GM19324 (cell line): ENCODE results near the gene MAP4K5.
A peak's percentile ranks its signal among the peaks of the same experiment; 100 is the strongest.
"Not testable (repeated sequence)": the region's sequence is repeated elsewhere in the genome, so short reads cannot be mapped to it uniquely, and the experiment has no call there.

Experiments
- ATAC-seq: cut with Tn5 transposase; IDR thresholded peaks from one replicate; pipeline ENCODE4 v1.9.1; 2021; ENCODE audit warnings: mild to moderate bottlenecking, moderate library complexity; ENCODE audit not compliant: unreplicated experiment, low FRiP score

MAP4K5 gene

DNA sequence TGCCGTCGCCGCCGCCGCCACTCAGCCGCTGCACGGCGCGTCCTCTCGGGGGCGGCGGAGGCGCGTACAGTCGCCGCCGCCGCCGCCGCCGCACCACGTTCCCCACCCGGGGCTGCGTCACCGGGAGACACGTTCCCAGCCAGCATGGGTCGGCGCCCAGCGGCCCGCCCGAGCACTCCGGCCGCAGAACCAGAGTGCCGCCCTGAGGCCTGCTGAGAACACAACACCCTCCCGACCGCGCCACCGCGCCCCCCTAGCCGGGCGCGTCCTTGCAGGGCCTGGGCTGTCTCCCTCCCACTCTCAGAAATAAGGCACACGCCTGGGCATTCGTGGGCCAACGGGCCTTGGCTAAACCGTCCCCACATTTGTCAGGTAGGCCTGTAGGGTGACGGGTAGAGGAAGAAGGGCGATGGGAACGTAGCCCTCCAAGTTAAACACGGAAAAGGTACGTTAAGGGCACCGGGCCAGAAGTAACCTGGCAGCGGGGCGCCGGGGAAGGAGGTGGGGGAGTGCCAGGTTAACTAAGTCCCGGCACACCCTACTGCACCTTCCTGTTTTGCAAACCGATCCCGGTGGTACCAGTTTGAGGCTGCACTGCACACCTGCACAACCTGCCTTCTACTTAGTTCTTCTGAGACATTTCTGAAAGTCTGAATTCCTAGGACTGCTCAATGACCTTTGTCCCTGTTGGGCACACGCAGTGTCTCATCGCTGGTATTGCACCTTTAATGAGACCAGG is at the start of gene MAP4K5:
Gene MAP4K5, minus strand, starts transcription at position 68 of the 739 bp plus-strand sequence. CDS start 520 bp downstream, outside the sequence.
- ATAC-seq, result peak; percentile 95

DNA sequence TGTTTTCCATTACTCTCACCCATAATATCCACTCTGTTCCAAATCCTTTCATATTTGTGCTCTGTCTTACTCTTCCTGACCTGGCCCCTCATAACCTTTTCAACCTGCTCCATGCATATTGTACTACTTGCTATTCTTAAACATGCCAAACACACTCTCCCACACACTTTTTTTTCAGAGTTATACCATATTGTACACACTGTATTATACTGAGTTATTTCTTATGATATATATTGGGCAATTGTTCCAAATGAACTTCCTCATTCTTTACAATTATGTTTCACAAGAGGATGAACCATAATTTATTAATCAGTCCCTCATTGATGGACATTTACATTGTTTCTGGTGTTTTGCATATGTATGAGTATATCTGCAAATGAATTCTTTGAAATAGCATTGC is 46.1 kb upstream of the MAP4K5 start:
- no peak for ATAC-seq

DNA sequence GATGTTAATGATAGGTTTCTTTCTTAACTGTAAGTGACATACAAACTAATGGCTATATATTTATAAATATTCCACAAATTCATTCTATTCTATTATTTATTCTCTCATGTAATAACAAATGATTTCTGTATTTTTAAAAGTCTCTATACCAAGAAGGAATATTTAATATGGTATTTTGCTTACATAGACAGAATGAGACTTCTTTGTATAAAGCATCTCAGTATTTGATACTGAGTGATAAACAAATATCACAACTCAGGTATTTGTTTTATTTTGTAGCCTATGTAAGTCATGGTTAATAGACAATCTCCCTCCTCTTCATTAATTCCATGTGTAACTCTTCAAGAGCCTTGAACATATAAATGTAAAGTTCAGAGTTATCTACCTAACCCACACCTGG is 45.6 kb upstream of the MAP4K5 start:
- no peak for ATAC-seq

DNA sequence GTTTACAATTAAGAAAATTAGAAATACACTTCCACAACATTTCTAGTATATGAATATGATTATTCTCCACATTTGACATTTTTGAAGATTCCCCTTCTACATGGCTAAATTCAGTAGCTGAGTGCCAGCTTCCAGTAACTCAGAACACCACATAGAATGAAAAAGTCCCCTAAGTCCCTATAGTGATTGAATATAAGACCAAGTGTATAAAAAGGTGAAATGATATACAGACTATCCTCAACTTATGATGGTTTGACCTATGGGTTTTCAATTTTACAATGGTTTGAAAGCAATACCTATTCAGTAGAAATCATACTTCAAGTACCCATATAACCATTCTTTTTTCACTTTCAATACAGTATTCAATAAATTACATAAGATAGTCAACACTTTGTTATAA is 43.4 kb upstream of the MAP4K5 start:
- ATAC-seq, result no peak

GRCh38 chr14:50573862-50574261 is 41.5 kb upstream of the MAP4K5 start:
- ATAC-seq, result no peak

- ATAC-seq, result no peak
Observed at GRCh38 chr14:50569714-50570274, 37.4 kb upstream of the MAP4K5 start.

- no peak for ATAC-seq
Observed at GRCh38 chr14:50562841-50563240, 30.5 kb upstream of the MAP4K5 start.

- ATAC-seq, result no peak
Observed at GRCh38 chr14:50560931-50561285, 28.5 kb upstream of the MAP4K5 start.

GRCh38 chr14:50559990-50560930 is 27.9 kb upstream of the MAP4K5 start, which contains the start of gene ATL1:
TSS of gene ATL1 (plus strand) at chr14:50560145. CDS start at chr14:50560266, 121 bp downstream.
- no peak for ATAC-seq

DNA sequence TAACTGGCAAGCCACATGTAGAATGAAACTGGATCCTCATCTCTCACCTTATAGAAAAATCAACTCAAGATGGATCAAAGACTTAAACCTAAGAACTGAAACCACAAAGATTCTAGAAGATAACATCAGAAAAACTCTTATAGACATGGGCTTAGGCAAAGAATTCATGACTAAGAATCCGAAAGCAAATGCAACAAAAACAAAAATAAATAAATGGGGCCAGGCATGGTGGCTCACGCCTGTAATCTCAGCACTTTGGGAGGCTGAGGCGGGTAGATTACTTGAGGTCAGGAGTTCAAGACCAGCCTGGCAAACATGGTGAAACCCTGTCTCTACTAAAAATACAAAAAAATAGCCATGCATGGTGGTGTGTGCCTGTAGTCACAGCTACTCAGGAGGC is 20.4 kb upstream of the MAP4K5 start:
- not testable (repeated sequence) for ATAC-seq

DNA sequence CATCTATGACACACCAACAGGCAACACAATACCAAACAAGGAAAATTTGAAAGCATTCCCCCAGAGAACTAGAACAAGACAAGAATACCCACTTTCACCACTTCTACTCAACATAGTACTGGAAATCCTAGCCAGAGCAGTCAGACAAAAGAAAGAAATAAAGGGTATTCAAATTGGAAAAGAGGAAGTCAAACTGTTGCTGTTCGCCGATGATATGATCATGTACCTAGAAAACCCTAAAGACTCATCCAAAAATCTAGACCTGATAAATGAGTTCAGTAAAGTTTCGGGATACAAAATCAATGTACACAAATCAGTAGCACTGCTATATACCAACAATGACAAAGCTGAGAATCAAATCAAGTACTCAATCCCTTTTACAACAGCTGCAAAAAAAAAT is 19.5 kb upstream of the MAP4K5 start:
- no peak for ATAC-seq

DNA sequence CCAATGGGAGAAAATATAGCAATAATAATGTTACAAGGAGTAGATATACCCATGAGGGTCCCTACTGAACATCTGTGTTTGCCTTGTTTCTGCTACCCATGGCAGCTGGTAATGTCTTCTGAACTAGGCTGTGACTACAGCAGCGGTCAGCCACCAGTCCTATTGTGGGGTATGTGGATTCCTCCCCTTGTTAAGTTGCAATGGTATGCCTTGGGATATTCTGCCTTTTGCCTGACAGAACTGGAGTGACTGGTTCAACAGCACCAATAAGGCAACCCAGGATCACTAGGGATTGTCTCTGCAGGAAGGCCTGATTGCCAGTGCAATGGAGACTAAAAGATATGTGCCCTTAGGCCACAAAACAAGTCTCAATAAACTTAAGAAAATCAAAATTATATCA is 17.9 kb upstream of the MAP4K5 start:
- ATAC-seq, result no peak

DNA sequence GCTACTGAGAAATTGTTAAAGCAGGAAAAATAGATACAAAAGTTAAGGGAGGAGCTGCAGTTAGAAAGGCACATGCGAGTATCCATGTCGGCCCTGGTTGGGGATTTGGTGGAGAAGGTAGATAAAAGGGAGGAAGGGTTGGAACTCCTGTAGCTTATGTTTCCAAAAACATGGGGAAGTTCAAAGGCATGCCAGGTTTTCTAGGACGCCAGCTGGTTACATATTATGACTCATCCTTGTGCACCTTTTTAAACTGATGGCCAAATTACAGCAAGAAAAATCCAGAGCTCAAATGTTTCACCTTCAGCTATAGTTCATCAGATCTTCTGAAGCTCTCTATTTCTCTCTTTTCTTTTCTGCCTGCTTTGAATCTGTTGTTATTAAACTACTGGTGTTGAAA is 13.2 kb upstream of the MAP4K5 start:
- no peak for ATAC-seq

DNA sequence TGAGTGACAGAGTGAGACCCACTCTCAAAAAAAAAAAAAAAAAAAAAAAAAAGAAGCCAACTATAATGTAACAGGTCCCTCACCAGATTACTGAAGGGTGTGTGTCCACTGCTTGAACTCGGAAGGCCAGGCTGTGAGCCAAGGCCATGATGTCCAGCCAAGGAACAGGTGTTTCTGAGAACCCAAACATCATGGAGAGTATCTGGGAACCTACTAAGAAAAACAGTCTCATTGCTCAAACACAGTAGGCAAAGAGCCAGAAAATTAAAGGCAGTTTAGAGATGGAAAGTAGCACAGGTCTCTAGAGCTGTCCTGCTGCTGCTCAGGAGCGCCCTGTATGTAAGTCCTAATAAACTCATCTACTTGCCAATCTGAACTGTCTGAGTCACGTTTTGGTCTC is 12.5 kb upstream of the MAP4K5 start:
- ATAC-seq, result no peak

GRCh38 chr14:50542941-50543418 is 10.6 kb upstream of the MAP4K5 start:
- no peak for ATAC-seq

GRCh38 chr14:50541159-50541567 is 8.8 kb upstream of the MAP4K5 start:
- ATAC-seq, result no peak

- no peak for ATAC-seq
Observed at GRCh38 chr14:50539051-50539450, 6.7 kb upstream of the MAP4K5 start.

- ATAC-seq, result not testable (repeated sequence)
Observed at GRCh38 chr14:50538034-50538433, 5.7 kb upstream of the MAP4K5 start.

GRCh38 chr14:50534997-50535396 is 2.6 kb upstream of the MAP4K5 start:
- no peak for ATAC-seq

DNA sequence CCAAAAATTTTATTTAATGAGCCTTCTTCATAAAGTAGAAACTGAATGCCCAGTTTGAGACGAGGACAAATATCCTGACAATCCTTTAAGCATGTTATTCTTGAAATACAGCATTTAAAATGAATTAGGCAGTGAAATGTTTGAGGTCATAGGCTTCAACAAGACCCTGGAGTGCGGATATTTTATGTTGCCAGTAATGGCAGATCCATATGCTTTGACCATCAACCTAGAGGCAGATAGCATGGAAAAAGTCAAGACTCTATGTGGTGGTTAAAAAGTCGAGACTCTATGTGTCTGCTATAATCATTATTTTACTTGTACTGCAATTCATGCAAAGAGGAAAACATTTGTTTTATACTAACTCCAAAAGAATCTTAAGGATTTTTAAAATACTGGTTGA is 2.0 kb upstream of the MAP4K5 start:
- no peak for ATAC-seq

- ATAC-seq, result no peak
Observed at GRCh38 chr14:50533806-50534205, 1.4 kb upstream of the MAP4K5 start.
